Non-pigmented ciliary epithelial cell (primary cell): ENCODE measurements around the gene IL13RA1.
"Not testable (repeated sequence)": the region's sequence is repeated elsewhere in the genome, so short reads cannot be mapped to it uniquely, and the experiment has no call there.

Source experiments
- DNase-seq: peaks from one replicate; pipeline ENCODE4 v3.0.0-alpha.2; 2010; ENCODE audit warnings: low read depth

Gene IL13RA1

GRCh38 chrX:118729042-118729652, 1.7 kb downstream of the IL13RA1 start:
- DNase-seq: no peak

- peak; percentile 40 for DNase-seq
These were observed 3.3 kb downstream of the IL13RA1 start for GRCh38 chrX:118730500-118731247.

- DNase-seq: not testable (repeated sequence)
These were observed 5.1 kb downstream of the IL13RA1 start for GRCh38 chrX:118732551-118732950.

- DNase-seq: no peak
These were observed 7.5 kb downstream of the IL13RA1 start for GRCh38 chrX:118734909-118735308.

GRCh38 chrX:118736394-118737010, 9.1 kb downstream of the IL13RA1 start:
- DNase-seq: no peak

- no peak for DNase-seq
These were observed 12.2 kb downstream of the IL13RA1 start for GRCh38 chrX:118739577-118739976.

- no peak for DNase-seq
These were observed 13.0 kb downstream of the IL13RA1 start for GRCh38 chrX:118740276-118740889.

GRCh38 chrX:118742176-118742575, 14.8 kb downstream of the IL13RA1 start:
- no peak for DNase-seq

- DNase-seq: no peak
These were observed 18.2 kb downstream of the IL13RA1 start for GRCh38 chrX:118745570-118745969.

- no peak for DNase-seq
These were observed 24.8 kb downstream of the IL13RA1 start for GRCh38 chrX:118751950-118752783.

GRCh38 chrX:118755633-118756032, 28.2 kb downstream of the IL13RA1 start:
- DNase-seq: no peak

- DNase-seq: no peak
These were observed 28.7 kb downstream of the IL13RA1 start for GRCh38 chrX:118756101-118756500.

- no peak for DNase-seq
These were observed 31.1 kb downstream of the IL13RA1 start for GRCh38 chrX:118758511-118758910.

GRCh38 chrX:118760025-118760424, 32.6 kb downstream of the IL13RA1 start:
- no peak for DNase-seq

GRCh38 chrX:118761939-118762707, 34.7 kb downstream of the IL13RA1 start:
- no peak for DNase-seq

- no peak for DNase-seq
These were observed 36.1 kb downstream of the IL13RA1 start for GRCh38 chrX:118763489-118763888.

GRCh38 chrX:118764122-118764521, 36.7 kb downstream of the IL13RA1 start:
- DNase-seq: no peak

GRCh38 chrX:118770133-118770760, 42.8 kb downstream of the IL13RA1 start:
- no peak for DNase-seq

GRCh38 chrX:118772051-118772450, 44.6 kb downstream of the IL13RA1 start:
- DNase-seq: no peak

GRCh38 chrX:118773782-118774181, 46.4 kb downstream of the IL13RA1 start:
- no peak for DNase-seq

- no peak for DNase-seq
These were observed 52.2 kb downstream of the IL13RA1 start for GRCh38 chrX:118779581-118779980.
